ENCODE measurements around the gene NGDN.

Gene NGDN

DNA sequence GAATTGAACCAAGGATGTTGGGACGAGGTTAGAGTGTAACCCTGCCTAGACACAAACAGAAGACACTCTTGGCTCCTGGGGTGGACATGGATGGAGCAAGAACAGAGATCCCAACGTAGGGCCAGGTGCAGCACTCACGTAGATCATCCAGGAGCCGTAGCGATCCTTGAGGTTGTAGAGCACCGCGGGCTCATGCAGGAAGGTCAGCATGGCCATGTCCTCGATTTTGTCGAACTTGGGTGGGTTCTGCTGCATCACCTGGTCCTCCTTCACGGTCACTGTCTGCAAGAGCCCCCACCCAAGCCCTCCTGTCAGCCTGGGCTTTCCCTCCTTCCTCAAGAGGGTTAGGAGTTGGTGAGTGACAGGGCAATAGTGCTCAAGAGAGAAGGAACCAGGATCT is 36.6 kb upstream of the NGDN start:
- Histone ChIP-seq H3K36me3 (ENCODE audit: insufficient read depth, low read depth, low read length) (no peaks in the 10 kb centered on the region), H3K9me3 (ENCODE audit: insufficient read depth, low read depth, low read length) (no peaks in the 10 kb centered on the region), H3K9ac (ENCODE audit: low read depth, low read length) (no peak overlapping the region), H3K27me3 (ENCODE audit: insufficient read depth, low read length) (peaks cover 4% of the 10 kb centered on the region; the same call in 1 of the 2 replicates), H3K4me1 (ENCODE audit: insufficient read depth, low read length) (no peaks in the 10 kb centered on the region), H3K27ac (ENCODE audit: low read length) (no peak overlapping the region), H3K4me3 (ENCODE audit: low read length) (no peak overlapping the region)

DNA sequence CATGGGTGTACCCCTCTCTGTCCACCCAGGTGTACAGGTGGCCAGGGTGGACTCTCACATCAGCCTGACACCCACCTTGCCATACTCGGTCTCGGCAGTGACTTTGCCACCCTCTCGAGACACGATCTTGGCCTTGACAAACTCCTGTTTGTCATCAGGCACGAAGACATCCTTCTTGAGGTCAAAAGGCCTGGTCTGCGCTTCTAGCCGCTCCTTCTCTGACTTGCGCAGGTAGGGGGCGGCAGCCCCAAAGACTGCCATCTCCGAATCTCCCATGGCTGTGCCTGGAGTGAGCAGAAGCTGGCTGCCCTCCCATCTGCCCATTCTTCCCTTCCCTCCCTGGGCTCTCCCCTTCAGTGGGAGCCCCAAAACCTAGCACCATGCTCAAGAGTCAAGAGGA is 36.0 kb upstream of the NGDN start:
- no peak overlapping the region for H3K9ac ChIP-seq (ENCODE audit: low read depth, low read length)
- H3K4me1 ChIP-seq (ENCODE audit: insufficient read depth, low read length) = peaks cover 4% of the 10 kb centered on the region; the same call in 1 of the 2 replicates
- H3K27ac ChIP-seq (ENCODE audit: low read length) = no peak overlapping the region
- no peak overlapping the region for H3K4me3 ChIP-seq (ENCODE audit: low read length)
- no peaks in the 10 kb centered on the region for H3K36me3 ChIP-seq (ENCODE audit: insufficient read depth, low read depth, low read length)
- H3K9me3 ChIP-seq (ENCODE audit: insufficient read depth, low read depth, low read length) = no peaks in the 10 kb centered on the region
- no peaks in the 10 kb centered on the region for H3K27me3 ChIP-seq (ENCODE audit: insufficient read depth, low read length)

DNA sequence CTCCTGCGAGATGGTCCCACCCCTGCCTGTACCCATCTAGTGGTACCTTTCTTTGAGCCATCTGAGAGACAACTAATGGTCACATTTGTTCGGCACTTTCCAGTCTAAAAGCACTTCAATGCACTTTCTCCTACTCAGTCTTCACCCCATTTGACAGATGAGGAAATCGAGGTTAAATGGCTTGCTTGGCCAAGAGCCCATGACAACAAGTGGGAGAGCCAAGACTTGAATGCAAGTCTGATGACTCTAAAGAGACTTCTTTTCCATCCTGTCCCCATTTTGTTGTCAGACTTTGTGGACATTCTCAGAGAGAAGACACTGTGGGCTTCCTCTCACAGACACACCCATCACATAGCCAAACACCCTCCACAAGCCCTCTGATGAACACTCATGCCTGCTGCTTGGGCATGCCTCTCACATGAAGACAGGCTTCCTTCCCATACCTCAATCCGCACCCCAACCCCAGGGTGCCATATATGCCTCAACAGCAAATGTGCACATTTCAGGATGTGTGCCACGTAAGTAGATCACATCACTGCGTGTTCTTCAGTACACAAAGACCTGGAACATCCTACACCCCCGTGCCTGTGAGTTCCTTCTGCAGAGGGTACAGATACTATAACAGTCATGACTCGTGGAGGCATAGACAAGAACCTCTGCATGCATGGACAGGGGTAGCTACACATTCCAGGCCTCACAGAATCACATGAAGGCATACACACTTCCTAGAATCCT is 34.8 kb upstream of the NGDN start:
- H3K4me3 ChIP-seq (ENCODE audit: low read length) = no peak overlapping the region
- no peaks in the 10 kb centered on the region for H3K9me3 ChIP-seq (ENCODE audit: insufficient read depth, low read depth, low read length)
- H3K27me3 ChIP-seq (ENCODE audit: insufficient read depth, low read length) = no peaks in the 10 kb centered on the region
- H3K9ac ChIP-seq (ENCODE audit: low read depth, low read length) = no peak overlapping the region
- H3K4me1 ChIP-seq (ENCODE audit: insufficient read depth, low read length) = peaks cover 8% of the 10 kb centered on the region; the same call in 1 of the 2 replicates
- no peak overlapping the region for H3K27ac ChIP-seq (ENCODE audit: low read length)
- no peaks in the 10 kb centered on the region for H3K36me3 ChIP-seq (ENCODE audit: insufficient read depth, low read depth, low read length)

DNA sequence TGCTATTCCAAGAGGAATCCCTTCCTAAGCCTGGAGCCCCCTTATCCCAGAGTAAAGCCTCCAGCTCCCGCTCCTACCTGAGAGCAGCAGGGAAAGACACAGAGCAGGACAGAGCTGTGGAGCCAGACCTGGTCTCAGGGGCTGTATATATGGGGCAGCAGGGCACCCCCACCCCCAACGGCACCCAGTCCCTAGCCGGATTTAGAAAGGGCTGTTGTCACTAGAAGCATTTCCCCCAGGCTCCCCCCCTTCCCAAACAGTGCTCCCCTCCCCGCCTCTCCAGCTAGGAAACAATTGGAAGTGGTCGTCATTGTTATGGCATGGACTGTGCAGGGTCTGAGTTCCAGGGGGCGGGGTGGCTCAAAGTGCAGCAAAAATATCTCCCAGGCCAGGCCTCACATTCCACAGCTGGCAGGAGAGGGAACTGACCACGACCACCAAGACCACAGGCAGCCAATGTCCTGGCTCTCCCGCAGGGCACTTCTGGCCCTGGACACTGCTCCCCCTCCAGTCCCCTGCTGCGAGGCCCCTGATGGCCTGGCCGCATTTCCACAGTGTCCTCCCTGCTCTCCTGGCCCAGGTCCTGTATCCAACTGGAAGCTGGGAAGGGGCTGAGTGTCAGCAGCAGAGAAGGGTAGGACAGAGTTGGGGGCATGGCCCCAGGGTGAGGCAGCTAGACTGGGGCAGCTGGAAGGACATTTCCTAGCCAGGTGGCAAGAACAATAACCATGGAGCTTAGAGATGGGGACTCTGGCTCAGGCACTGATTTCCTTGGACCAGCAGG is 33.8 kb upstream of the NGDN start, which contains the start of gene MYH7:
Gene MYH7, minus strand, starts transcription at position 118 of the 784 bp plus-strand sequence. CDS start 1,928 bp downstream, outside the sequence.
- H3K27me3 ChIP-seq (ENCODE audit: insufficient read depth, low read length) = no peaks in the 10 kb centered on the region
- H3K9ac ChIP-seq (ENCODE audit: low read depth, low read length) = no peak within 1 kb of the TSS; the same call in 1 of the 2 replicates
- no peak within 1 kb of the TSS for H3K27ac ChIP-seq (ENCODE audit: low read length)
- H3K9me3 ChIP-seq (ENCODE audit: insufficient read depth, low read depth, low read length) = no peaks in the 10 kb centered on the region
- peaks cover 8% of the 10 kb centered on the region; the same call in 1 of the 2 replicates for H3K4me1 ChIP-seq (ENCODE audit: insufficient read depth, low read length)
- no peak within 1 kb of the TSS for H3K4me3 ChIP-seq (ENCODE audit: low read length)
- no peaks in the 10 kb centered on the region for H3K36me3 ChIP-seq (ENCODE audit: insufficient read depth, low read depth, low read length)

GRCh38 chr14:23436327-23437132 is 33.0 kb upstream of the NGDN start:
- no peak overlapping the region for H3K27ac ChIP-seq (ENCODE audit: low read length)
- peaks cover 8% of the 10 kb centered on the region; the same call in 1 of the 2 replicates for H3K4me1 ChIP-seq (ENCODE audit: insufficient read depth, low read length)
- H3K9ac ChIP-seq (ENCODE audit: low read depth, low read length) = no peak overlapping the region; the same call in 1 of the 2 replicates
- no peaks in the 10 kb centered on the region for H3K27me3 ChIP-seq (ENCODE audit: insufficient read depth, low read length)
- no peaks in the 10 kb centered on the region for H3K9me3 ChIP-seq (ENCODE audit: insufficient read depth, low read depth, low read length)
- no peak overlapping the region for H3K4me3 ChIP-seq (ENCODE audit: low read length)
- H3K36me3 ChIP-seq (ENCODE audit: insufficient read depth, low read depth, low read length) = no peaks in the 10 kb centered on the region

DNA sequence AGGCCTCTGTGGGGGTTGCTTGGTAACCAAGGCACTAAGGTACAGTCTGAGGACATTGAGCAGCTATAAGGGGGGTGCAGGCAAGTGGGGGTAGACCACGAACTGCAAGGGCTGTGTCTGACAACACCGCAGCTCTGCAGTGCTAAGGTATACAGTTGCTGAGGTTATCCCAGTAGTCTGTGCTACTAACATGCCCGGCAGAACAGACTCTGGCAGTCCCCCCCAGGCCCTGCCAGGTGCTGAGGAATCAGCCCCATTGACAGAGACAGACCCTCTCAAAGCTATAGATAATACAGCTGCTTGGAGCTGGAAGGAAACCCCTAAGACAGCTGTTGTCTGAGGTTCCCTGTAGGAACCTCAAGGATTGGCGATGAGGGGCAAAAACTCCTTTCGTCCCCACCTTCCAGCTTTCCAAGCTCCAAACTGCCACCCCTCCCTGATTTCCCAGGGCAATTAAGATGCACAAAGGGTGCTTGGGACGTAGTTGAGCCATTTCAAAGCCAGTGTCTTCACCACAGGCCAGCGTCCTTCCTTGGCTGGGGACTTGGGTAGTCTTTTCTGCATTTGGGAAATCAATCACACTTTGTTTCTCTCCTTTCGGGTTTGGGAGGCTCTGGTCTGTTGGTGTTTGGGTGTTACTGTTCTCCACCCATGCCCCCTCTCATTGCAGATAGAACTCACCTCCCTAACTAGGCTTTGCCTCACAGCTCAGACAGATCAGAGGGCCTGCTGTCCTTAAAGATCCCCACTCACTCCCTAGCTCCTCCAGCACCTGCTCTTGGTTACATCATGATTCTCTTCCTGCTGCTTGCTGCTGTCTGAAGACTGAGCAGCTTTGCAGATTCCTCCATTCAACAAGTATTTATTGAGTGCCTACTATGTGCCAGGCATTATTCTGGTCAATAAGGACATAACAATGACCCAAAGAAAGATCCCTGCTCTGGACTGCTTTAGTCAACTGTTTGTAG is 32.1 kb upstream of the NGDN start:
- Histone ChIP-seq H3K9me3 (ENCODE audit: insufficient read depth, low read depth, low read length) (no peaks in the 10 kb centered on the region), H3K27me3 (ENCODE audit: insufficient read depth, low read length) (no peaks in the 10 kb centered on the region), H3K27ac (ENCODE audit: low read length) (no peak overlapping the region), H3K4me1 (ENCODE audit: insufficient read depth, low read length) (peaks cover 10% of the 10 kb centered on the region; the same call in 1 of the 2 replicates), H3K36me3 (ENCODE audit: insufficient read depth, low read depth, low read length) (no peaks in the 10 kb centered on the region), H3K4me3 (ENCODE audit: low read length) (no peak overlapping the region), H3K9ac (ENCODE audit: low read depth, low read length) (no peak overlapping the region)

DNA sequence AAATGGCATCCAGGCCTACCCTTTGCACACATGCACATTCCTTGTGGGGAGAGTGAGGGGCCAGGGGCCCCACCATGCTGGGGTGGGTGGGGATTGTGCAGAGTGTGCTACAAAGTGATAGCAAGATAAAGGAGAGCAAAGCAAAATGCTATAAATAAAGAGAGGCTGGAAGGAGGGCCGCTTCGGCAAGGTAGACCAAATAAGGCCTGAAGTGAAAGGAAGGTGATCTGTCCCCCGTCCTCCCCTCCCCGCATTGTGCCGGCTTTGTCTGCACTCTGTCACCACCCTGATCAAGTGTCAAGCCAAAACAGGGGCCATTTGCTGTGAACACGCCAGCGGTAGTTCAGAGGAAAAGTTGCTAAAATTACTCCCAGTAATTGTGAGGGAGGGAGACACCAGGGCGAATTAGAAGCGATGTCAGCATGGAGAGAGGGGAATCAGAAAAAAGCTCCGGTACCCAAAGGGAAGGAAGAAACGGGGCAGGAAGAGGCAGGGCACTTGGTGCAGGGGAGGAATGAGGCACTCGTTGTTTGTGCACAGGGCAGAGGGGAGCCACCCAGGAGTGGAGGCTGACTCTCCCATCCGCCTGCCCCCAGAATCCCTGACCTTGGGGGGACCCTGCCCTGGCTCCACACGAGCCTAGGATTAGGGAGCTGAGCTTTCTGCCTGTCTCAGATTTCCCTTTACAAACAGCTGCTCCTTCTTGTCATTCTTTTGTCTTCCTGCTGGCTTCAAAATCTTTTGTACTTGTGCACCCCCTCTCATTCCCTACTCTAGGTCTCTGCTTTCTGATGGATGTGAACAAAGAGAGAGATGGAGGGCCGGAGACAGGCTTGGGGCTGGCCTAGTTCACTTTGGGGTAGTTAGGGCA is 31.2 kb upstream of the NGDN start:
- Histone ChIP-seq H3K27me3 (ENCODE audit: insufficient read depth, low read length) (no peaks in the 10 kb centered on the region), H3K9ac (ENCODE audit: low read depth, low read length) (peak overlapping the region; percentile 3; the same call in 1 of the 2 replicates), H3K36me3 (ENCODE audit: insufficient read depth, low read depth, low read length) (no peaks in the 10 kb centered on the region), H3K9me3 (ENCODE audit: insufficient read depth, low read depth, low read length) (no peaks in the 10 kb centered on the region), H3K27ac (ENCODE audit: low read length) (no peak overlapping the region), H3K4me1 (ENCODE audit: insufficient read depth, low read length) (peaks cover 20% of the 10 kb centered on the region; the same call in 1 of the 2 replicates), H3K4me3 (ENCODE audit: low read length) (no peak overlapping the region)

DNA sequence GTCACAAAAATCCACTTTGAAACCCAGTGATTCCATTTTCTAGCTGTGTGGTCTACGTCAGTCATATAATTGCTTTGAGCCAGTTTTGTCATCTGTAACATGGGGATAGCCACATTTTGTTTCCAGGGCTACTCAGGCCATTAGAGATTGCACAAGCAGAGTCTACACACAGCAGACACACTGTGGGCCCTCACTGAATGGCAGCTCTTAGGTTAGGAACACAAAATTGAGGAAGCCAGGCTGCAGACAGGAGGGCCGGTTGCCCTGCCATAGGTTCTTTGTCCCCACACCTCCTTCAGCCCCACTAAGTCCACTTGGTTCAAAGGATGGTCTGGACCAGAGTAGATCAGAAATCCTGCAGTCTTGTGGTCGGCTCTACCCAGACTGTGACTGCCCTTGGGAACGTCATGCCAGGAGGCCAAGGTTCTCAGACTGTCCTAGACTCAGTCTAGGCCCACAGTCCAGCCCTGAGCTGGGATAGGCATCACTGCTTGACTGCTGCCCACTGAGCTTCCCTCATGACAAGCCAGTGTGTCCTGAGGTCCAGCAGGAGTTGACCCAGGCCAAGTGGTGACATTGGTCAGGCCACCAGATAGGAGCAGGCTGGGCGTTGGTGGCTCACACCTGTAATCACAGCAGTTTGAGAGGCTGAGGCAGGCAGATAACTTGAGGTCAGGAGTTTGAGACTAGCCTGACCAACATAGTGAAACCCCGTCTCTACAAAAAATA is 30.2 kb upstream of the NGDN start:
- H3K9me3 ChIP-seq (ENCODE audit: insufficient read depth, low read depth, low read length) = no peaks in the 10 kb centered on the region
- peaks cover 20% of the 10 kb centered on the region; the same call in 1 of the 2 replicates for H3K4me1 ChIP-seq (ENCODE audit: insufficient read depth, low read length)
- no peak overlapping the region for H3K27ac ChIP-seq (ENCODE audit: low read length)
- no peaks in the 10 kb centered on the region for H3K36me3 ChIP-seq (ENCODE audit: insufficient read depth, low read depth, low read length)
- H3K9ac ChIP-seq (ENCODE audit: low read depth, low read length) = peak overlapping the region; percentile 3; the same call in 1 of the 2 replicates
- no peak overlapping the region for H3K4me3 ChIP-seq (ENCODE audit: low read length)
- no peaks in the 10 kb centered on the region for H3K27me3 ChIP-seq (ENCODE audit: insufficient read depth, low read length)

- H3K27me3 ChIP-seq (ENCODE audit: insufficient read depth, low read length) = no peaks in the 10 kb centered on the region
- no peaks in the 10 kb centered on the region for H3K36me3 ChIP-seq (ENCODE audit: insufficient read depth, low read depth, low read length)
- H3K27ac ChIP-seq (ENCODE audit: low read length) = no peak overlapping the region
- peaks cover 20% of the 10 kb centered on the region; the same call in 1 of the 2 replicates for H3K4me1 ChIP-seq (ENCODE audit: insufficient read depth, low read length)
- H3K9me3 ChIP-seq (ENCODE audit: insufficient read depth, low read depth, low read length) = no peaks in the 10 kb centered on the region
- no peak overlapping the region for H3K9ac ChIP-seq (ENCODE audit: low read depth, low read length)
- H3K4me3 ChIP-seq (ENCODE audit: low read length) = no peak overlapping the region
These were observed 28.4 kb upstream of the NGDN start for GRCh38 chr14:23441076-23441475.

Measured in iPS-20b (cell line).